ENCODE results near the gene CHRM1. TPM values are rescaled to one million over a fixed set of nuclear protein-coding genes. Genes with fewer than 3 reads are reported as not detected.

The CHRM1 gene
- total and polyA plus RNA-seq, 2 of the 13 experiments (the other 11 are each of a cell fraction or from before 2014, with no cell fraction given): not detected

GRCh38 chr11:62959422-62959980 lies 38.3 kb upstream of the CHRM1 start:
- in situ Hi-C loops (cut with HindIII; ENCODE audit: extremely low pct_ligation_motif_present, low pct_unique_long_range_greater_than_20kb): no loop called here
- H3K4me3 ChIP-seq (replicated peaks in 1 of 3; ENCODE audit: insufficient read depth in 1 of 3, low read depth in 2 of 3, low read length in 3 of 3): no peak overlapping the region
- H3K9ac ChIP-seq (ENCODE audit: insufficient read depth, low read depth, low read length): no peak overlapping the region
- no peak overlapping the region for H3K27ac ChIP-seq (ENCODE audit: extremely low read length, insufficient read depth, low read length)
- CTCF ChIA-PET (ENCODE audit: low intra/inter-chr PET ratio, low total read pairs): no interaction called here
- no peaks in the 10 kb centered on the region for H3K9me3 ChIP-seq (ENCODE audit: low read length)
- TF ChIP-seq DDIT3 (CRISPR knock-in tag; IDR thresholded peaks at IDR 0.05) (no peak), ELF1 (CRISPR knock-in tag; IDR thresholded peaks at IDR 0.05) (no peak)
- DNase-seq (ENCODE audit: low spot score): no peak
- intact Hi-C loops (cut with micrococcal nuclease; ENCODE audit: unreplicated experiment): no loop called here
- no peak overlapping the region for H2AFZ ChIP-seq (ENCODE audit: low read length)
- no peaks in the 10 kb centered on the region for H3K79me2 ChIP-seq (ENCODE audit: insufficient read depth, low read length)
- 0% methylated on average over 1 of the region's 1 CpG for WGBS (ENCODE audit: low lambda C conversion rate)
- H3K27me3 ChIP-seq (ENCODE audit: control insufficient read depth in 1 of 2, insufficient read depth in 2 of 2, low read length in 2 of 2): peaks cover 0 to 2% of the 10 kb centered on the region in 2 experiments; a peak in 2 of 5 replicates
- no peak for ATAC-seq
- FAIRE-seq: no peak
- H3K4me1 ChIP-seq (ENCODE audit: insufficient read depth, low read length): no peaks in the 10 kb centered on the region
- POLR2A ChIA-PET: no interaction called here
- no TSS peak for BruUV-seq (replicated peaks)
- H3K36me3 ChIP-seq (replicated peaks in 1 of 2; ENCODE audit: control insufficient read depth in 1 of 2, insufficient read depth in 2 of 2, low read length in 2 of 2): no peaks in the 10 kb centered on the region
- no peak overlapping the region for H3K4me2 ChIP-seq (ENCODE audit: low read depth, low read length)
- H4K20me1 ChIP-seq (ENCODE audit: insufficient read depth, low read length): no peaks in the 10 kb centered on the region

- in situ Hi-C loops (cut with HindIII; ENCODE audit: extremely low pct_ligation_motif_present, low pct_unique_long_range_greater_than_20kb) (no loop called here), intact Hi-C loops (cut with micrococcal nuclease; ENCODE audit: unreplicated experiment) (no loop called here)
- Histone ChIP-seq H2AFZ (ENCODE audit: low read length) (no peak overlapping the region), H3K4me2 (ENCODE audit: low read depth, low read length) (no peak overlapping the region), H3K4me1 (ENCODE audit: insufficient read depth, low read length) (no peaks in the 10 kb centered on the region), H3K4me3 (replicated peaks in 1 of 3; ENCODE audit: insufficient read depth in 1 of 3, low read depth in 2 of 3, low read length in 3 of 3) (no peak overlapping the region), H3K79me2 (ENCODE audit: insufficient read depth, low read length) (no peaks in the 10 kb centered on the region), H3K36me3 (replicated peaks in 1 of 2; ENCODE audit: control insufficient read depth in 1 of 2, insufficient read depth in 2 of 2, low read length in 2 of 2) (no peaks in the 10 kb centered on the region), H4K20me1 (ENCODE audit: insufficient read depth, low read length) (no peaks in the 10 kb centered on the region), H3K27me3 (ENCODE audit: control insufficient read depth in 1 of 2, insufficient read depth in 2 of 2, low read length in 2 of 2) (peaks cover 2 to 7% of the 10 kb centered on the region in 2 experiments; a peak in 2 of 5 replicates), H3K27ac (ENCODE audit: extremely low read length, insufficient read depth, low read length) (no peak overlapping the region), H3K9me3 (ENCODE audit: low read length) (no peaks in the 10 kb centered on the region), H3K9ac (ENCODE audit: insufficient read depth, low read depth, low read length) (no peak overlapping the region)
- ATAC-seq (no peak), DNase-seq (ENCODE audit: low spot score) (no peak), FAIRE-seq (no peak)
- BruUV-seq (replicated peaks): no TSS peak
- WGBS (ENCODE audit: low lambda C conversion rate): 23% methylated on average over 10 of the region's 11 CpGs
- ChIA-PET CTCF (ENCODE audit: low intra/inter-chr PET ratio, low total read pairs) (no interaction called here), POLR2A (no interaction called here)
- TF ChIP-seq TRIM22 (IDR thresholded peaks at IDR 0.05): no peak
- TF ChIP-seq CEBPG (CRISPR knock-in tag; IDR thresholded peaks at IDR 0.05): no peak
- no peak for TF ChIP-seq SKIL (CRISPR knock-in tag; IDR thresholded peaks at IDR 0.05; ENCODE audit: borderline replicate concordance)
- TF ChIP-seq DZIP1 (CRISPR knock-in tag; IDR thresholded peaks at IDR 0.05): no peak
- TF ChIP-seq ZNF317 (CRISPR knock-in tag; IDR thresholded peaks at IDR 0.05): no peak
- TF ChIP-seq ZNF510 (CRISPR knock-in tag; IDR thresholded peaks at IDR 0.05; ENCODE audit: low read depth): no peak
- no peak for TF ChIP-seq MTERF4 (CRISPR knock-in tag; IDR thresholded peaks at IDR 0.05)
These were observed 37.6 kb upstream of the CHRM1 start for GRCh38 chr11:62958547-62959421.

Data from HepG2 (cell line).